Stimulated activated CD8-positive, alpha-beta memory T cell treated with anti-CD3 and anti-CD28 coated beads, Interleukin-15, amount 100 ng/mL, for 24 hours (primary cell): Measurements from ENCODE around the gene TMEM240.
"Not testable (repeated sequence)": the region's sequence is repeated elsewhere in the genome, so short reads cannot be mapped to it uniquely, and the experiment has no call there.

Source experiments
- DNase-seq: peaks from one replicate; pipeline ENCODE4 v3.0.0-alpha.2; 2020; ENCODE audit warnings: low read depth

TMEM240 gene

DNA sequence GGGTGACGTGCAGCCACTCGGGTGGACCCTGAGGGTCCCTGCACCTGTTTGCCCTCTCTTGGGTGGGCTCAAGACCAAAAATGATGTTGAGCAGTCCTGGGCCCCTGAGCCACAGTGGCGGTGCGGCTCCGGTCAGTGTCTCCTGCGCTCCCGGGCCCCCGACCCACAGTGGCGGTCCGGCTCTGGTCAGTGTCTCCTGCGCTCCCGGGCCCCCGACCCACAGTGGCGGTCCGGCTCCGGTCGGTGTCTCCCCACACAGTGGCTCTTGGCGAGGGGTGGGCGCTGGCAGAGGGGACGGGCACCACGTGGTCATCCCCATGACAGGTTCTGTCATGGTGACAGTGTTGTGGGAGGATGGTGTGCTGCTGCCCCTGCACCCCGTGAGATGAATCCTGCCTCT lies 46.1 kb downstream of the TMEM240 start:
- DNase-seq, result not testable (repeated sequence)

- DNase-seq, result no peak
Measured at GRCh38 chr1:1491601-1492000, 48.8 kb downstream of the TMEM240 start.

- DNase-seq, result no peak
Measured at GRCh38 chr1:1490633-1491230, 49.7 kb downstream of the TMEM240 start.

DNA sequence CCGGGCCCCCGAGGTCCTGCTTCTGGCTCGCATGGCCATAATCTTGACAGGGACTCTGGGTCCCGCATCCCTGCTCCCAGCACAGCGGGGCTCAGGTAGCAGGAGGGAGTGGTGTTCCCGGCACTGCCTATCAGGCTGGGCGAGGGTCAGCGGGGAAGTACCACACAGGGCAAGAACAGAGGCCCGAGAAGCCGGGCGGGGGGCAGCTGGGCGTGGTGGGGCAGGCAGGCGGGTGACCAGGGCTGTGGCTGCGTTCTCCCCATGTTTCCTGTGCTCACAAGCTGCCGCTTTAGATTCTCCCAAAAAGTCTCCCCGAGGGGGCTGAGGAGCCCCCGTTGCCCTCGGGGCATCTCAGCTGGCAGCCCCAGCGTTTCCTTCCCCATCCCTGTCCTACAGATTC lies 50.6 kb downstream of the TMEM240 start:
- no peak for DNase-seq

DNA sequence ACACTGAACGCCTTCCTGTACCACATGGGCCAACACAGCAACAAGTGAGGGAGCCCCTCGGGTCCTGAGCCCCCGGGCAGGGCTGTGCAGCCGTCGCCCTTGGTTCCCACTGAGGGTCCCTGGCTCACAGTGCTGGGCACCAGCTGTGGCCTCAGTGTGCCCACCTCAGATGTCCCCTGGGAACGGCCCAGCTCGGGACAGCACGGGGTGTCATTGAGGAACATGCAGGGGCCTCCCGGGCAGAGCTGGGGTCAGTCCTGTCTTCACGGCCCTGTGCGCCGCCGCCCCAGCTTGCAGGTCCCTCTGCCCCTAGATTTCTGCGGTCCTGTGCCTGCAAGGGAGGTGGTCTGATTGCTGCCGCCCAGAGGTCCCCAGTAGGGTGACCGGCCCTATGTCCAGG lies 51.2 kb downstream of the TMEM240 start:
- DNase-seq, result no peak

DNA sequence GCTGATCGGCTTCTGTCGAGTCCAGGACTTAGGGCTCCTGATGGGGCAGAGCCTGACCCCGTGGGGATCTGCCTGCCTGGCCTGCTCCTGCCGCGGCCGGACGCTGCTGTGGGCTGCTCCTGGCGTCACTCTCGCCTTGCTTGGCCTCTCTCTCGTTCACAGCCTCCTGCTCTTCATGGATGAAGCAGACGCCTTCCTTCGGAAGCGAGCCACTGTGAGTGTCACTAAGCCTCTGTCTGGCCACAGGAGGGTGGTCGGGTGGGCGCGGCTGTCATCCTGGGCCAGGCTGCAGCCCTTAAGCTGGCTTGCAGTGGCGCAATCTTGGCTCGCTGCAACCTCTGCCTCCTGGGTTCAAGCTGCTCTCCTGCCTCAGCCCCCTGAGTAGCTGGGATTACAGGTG lies 52.7 kb downstream of the TMEM240 start:
- no peak for DNase-seq

DNA sequence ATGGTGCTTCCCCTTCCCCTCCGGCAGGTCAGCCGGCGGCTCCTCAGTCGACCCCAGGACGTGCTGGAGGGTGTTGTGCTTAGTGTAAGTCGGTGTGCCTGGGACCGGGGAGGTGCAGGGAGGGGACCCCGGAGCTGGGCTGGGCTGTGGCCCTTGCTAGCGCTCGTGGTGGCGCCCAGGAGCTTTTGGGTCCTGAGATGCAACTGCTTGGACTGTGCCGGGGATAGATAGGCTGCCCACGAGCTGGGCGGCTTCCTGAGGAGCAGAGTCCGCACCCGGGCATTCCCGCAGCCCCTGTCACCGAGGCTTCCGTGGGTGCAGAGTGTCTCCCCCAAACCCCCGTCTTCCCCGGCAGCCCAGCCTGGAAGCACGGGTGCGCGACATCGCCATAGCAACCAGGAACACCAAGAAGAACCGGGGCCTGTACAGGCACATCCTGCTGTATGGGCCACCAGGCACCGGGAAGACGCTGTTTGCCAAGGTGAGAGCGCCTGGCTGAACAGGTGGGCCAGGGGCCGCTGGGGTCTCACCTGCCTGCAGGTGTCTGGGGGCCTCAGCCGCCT lies 54.6 kb downstream of the TMEM240 start:
- DNase-seq, result not testable (repeated sequence)

DNA sequence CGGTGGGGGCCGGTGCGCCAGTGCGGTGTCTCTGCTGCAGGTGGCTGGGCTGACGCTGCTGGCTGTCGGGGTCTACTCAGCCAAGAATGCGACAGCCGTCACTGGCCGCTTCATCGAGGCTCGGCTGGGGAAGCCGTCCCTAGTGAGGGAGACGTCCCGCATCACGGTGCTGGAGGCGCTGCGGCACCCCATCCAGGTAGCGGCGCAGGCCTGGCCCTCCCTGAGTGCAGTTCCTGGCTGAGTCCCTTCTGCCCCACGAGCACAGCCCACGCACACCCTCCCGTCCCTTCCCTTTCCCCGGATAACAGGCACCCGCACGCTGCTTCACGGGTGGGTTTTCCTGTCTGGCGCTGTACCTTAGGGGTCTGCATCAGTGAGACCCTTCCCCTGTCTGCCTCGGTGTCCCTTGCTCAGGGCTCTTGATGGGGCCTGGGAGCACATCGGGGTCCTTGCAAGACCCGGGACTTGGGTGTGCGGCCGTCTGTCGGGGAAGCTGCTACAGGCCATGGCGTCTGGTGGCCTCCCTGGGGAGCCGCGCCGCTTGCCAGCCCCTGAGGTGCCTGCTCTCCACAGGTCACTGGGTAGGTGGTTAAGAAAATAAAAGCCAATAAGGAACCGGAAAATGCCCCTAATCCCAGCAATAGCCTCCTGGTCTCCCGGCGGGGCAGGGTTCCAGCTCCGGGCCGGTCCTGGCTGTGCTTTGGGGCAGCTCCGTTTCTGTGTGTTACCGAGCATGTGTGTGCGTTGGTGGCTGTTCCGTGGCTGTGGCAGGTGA lies 55.3 kb downstream of the TMEM240 start:
- not testable (repeated sequence) for DNase-seq
